HL-60 (cell line): ENCODE results near the gene XK.

Source experiments
- GABPA ChIP-seq: IDR thresholded peaks from 2 replicates; pipeline ENCODE4 v1.6.1; 2012; ENCODE audit warnings: low read depth
- POLR2AphosphoS5 ChIP-seq: IDR thresholded peaks from 2 replicates; pipeline ENCODE4 v1.6.1; 2012; ENCODE audit warnings: low read depth
- TF ChIP-seq, protein P1 (sequence below): IDR thresholded peaks from one replicate; pipeline ENCODE4 v1.5.1; 2011; ENCODE audit warnings: low read length, control low read depth, inconsistent platforms; ENCODE audit not compliant: insufficient read depth
- TF ChIP-seq, protein P2 (sequence below): IDR thresholded peaks from 2 replicates; pipeline ENCODE4 v1.6.1; 2012; ENCODE audit warnings: low read depth; ENCODE audit not compliant: insufficient replicate concordance

GRCh38 chrX:37697169-37697760 is 11.7 kb downstream of the XK start:
- TF ChIP-seq, protein P1, sequence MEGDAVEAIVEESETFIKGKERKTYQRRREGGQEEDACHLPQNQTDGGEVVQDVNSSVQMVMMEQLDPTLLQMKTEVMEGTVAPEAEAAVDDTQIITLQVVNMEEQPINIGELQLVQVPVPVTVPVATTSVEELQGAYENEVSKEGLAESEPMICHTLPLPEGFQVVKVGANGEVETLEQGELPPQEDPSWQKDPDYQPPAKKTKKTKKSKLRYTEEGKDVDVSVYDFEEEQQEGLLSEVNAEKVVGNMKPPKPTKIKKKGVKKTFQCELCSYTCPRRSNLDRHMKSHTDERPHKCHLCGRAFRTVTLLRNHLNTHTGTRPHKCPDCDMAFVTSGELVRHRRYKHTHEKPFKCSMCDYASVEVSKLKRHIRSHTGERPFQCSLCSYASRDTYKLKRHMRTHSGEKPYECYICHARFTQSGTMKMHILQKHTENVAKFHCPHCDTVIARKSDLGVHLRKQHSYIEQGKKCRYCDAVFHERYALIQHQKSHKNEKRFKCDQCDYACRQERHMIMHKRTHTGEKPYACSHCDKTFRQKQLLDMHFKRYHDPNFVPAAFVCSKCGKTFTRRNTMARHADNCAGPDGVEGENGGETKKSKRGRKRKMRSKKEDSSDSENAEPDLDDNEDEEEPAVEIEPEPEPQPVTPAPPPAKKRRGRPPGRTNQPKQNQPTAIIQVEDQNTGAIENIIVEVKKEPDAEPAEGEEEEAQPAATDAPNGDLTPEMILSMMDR: no peak
- no peak for TF ChIP-seq POLR2AphosphoS5
- TF ChIP-seq GABPA: no peak
- TF ChIP-seq, protein P2, sequence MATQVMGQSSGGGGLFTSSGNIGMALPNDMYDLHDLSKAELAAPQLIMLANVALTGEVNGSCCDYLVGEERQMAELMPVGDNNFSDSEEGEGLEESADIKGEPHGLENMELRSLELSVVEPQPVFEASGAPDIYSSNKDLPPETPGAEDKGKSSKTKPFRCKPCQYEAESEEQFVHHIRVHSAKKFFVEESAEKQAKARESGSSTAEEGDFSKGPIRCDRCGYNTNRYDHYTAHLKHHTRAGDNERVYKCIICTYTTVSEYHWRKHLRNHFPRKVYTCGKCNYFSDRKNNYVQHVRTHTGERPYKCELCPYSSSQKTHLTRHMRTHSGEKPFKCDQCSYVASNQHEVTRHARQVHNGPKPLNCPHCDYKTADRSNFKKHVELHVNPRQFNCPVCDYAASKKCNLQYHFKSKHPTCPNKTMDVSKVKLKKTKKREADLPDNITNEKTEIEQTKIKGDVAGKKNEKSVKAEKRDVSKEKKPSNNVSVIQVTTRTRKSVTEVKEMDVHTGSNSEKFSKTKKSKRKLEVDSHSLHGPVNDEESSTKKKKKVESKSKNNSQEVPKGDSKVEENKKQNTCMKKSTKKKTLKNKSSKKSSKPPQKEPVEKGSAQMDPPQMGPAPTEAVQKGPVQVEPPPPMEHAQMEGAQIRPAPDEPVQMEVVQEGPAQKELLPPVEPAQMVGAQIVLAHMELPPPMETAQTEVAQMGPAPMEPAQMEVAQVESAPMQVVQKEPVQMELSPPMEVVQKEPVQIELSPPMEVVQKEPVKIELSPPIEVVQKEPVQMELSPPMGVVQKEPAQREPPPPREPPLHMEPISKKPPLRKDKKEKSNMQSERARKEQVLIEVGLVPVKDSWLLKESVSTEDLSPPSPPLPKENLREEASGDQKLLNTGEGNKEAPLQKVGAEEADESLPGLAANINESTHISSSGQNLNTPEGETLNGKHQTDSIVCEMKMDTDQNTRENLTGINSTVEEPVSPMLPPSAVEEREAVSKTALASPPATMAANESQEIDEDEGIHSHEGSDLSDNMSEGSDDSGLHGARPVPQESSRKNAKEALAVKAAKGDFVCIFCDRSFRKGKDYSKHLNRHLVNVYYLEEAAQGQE: no peak
